IMR-90 (cell line): ENCODE data around the gene HAS3. TPM values are rescaled to one million over a fixed set of nuclear protein-coding genes. Genes with fewer than 3 reads are reported as not detected.

Experiments
- ATAC-seq: fragments of 200-7000 bp; cut with Tn5 transposase; 2 replicates; pipeline ENCODE4 v1.9.1; 2020; ENCODE audit warnings: low read depth, mild to moderate bottlenecking, moderate library complexity
- BruUV-seq: library from RNA; stranded (reverse); fragments of 400-500 nt; replicated peaks from 2 replicates; lab custom pipeline; 2021; lab: Mats Ljungman, UMichigan
- CTCF ChIA-PET: fragments of 300-600 bp; formaldehyde crosslinking; extraction: SDS; loops from one replicate; lab custom pipeline; 2021; ENCODE audit warnings: antibody characterized with exemption; lab: Yijun Ruan, JAX
- POLR2A ChIA-PET: fragments of 300-600 bp; sonication (Branson Sonifier 250); formaldehyde crosslinking; loops from one replicate; lab custom pipeline; 2022; ENCODE audit warnings: antibody characterized with exemption; ENCODE audit not compliant: unreplicated experiment; lab: Charles Lee
- DNase-seq: peaks from one replicate; pipeline ENCODE4 v3.0.0; 2013
- H2AFZ ChIP-seq: replicated peaks from 2 replicates; pipeline ENCODE3; 2013; ENCODE audit warnings: low read length, mild to moderate bottlenecking; ENCODE audit not compliant: poor library complexity
- H2AK5ac ChIP-seq: 2 replicates; pipeline ENCODE4 v1.6.1; 2013; ENCODE audit warnings: low read depth, low read length, inconsistent platforms
- H2AK9ac ChIP-seq: replicated peaks from 2 replicates; pipeline ENCODE3; 2013; ENCODE audit warnings: mild to moderate bottlenecking, low read depth, low read length, moderate library complexity; ENCODE audit not compliant: poor library complexity
- H2BK120ac ChIP-seq: 2 replicates; pipeline ENCODE4 v1.6.1; 2013; ENCODE audit warnings: low read depth, low read length, inconsistent platforms
- H2BK15ac ChIP-seq: 3 replicates; pipeline ENCODE4 v1.6.1; 2013; ENCODE audit warnings: low read depth, low read length, inconsistent platforms
- H2BK20ac ChIP-seq: 2 replicates; pipeline ENCODE4 v1.6.1; 2013; ENCODE audit warnings: low read depth, mild to moderate bottlenecking, inconsistent platforms, low read length, moderate library complexity
- H2BK5ac ChIP-seq: 2 replicates; pipeline ENCODE4 v1.6.1; 2013; ENCODE audit warnings: mild to moderate bottlenecking, low read depth, low read length, inconsistent platforms; ENCODE audit not compliant: poor library complexity, severe bottlenecking
- H3K14ac ChIP-seq: replicated peaks from 2 replicates; pipeline ENCODE4 v1.6.1; 2013; ENCODE audit warnings: low read depth, low read length, inconsistent platforms
- H3K18ac ChIP-seq: 2 replicates; pipeline ENCODE4 v1.6.1; 2013; ENCODE audit warnings: low read depth, low read length, control low read depth
- H3K23ac ChIP-seq: 2 replicates; pipeline ENCODE4 v1.6.1; 2013; ENCODE audit warnings: low read depth, low read length, inconsistent platforms
- H3K27ac ChIP-seq: 2 replicates; pipeline ENCODE4 v1.5.1; 2013; ENCODE audit warnings: mild to moderate bottlenecking, control low read depth, low read length; ENCODE audit not compliant: insufficient read depth
- H3K27me3 ChIP-seq: 2 replicates; pipeline ENCODE4 v1.6.1; 2013; ENCODE audit warnings: low read length; ENCODE audit not compliant: control insufficient read depth, insufficient read depth
- H3K36me3 ChIP-seq: 2 replicates; pipeline ENCODE4 v1.6.1; 2013; ENCODE audit warnings: low read length, mixed read lengths; ENCODE audit not compliant: control insufficient read depth, insufficient read depth
- H3K4ac ChIP-seq: 2 replicates; pipeline ENCODE4 v1.6.1; 2013; ENCODE audit warnings: low read depth, low read length, inconsistent platforms
- H3K4me1 ChIP-seq: 2 replicates; pipeline ENCODE4 v1.6.1; 2013; ENCODE audit warnings: low read length, mixed read lengths; ENCODE audit not compliant: control insufficient read depth, insufficient read depth
- H3K4me2 ChIP-seq: 2 replicates; pipeline ENCODE4 v1.6.1; 2013; ENCODE audit warnings: low read depth, mild to moderate bottlenecking, control low read depth, low read length, moderate library complexity
- H3K4me3 ChIP-seq: 2 replicates; pipeline ENCODE4 v1.5.1; 2013; ENCODE audit warnings: low read depth, mild to moderate bottlenecking, control low read depth, low read length, moderate library complexity; ENCODE audit not compliant: insufficient read depth
- H3K56ac ChIP-seq: 2 replicates; pipeline ENCODE4 v1.6.1; 2013; ENCODE audit warnings: low read length, inconsistent platforms; ENCODE audit not compliant: insufficient read depth; ENCODE audit errors: extremely low read depth
- H3K79me1 ChIP-seq, 2 experiments: 2 replicates each; pipeline ENCODE4 v1.6.1; 2013; ENCODE audit warnings: low read length in 2 of 2, inconsistent platforms in 1 of 2, low read depth in 1 of 2
- H3K9ac ChIP-seq: 2 replicates; pipeline ENCODE4 v1.6.1; 2013; ENCODE audit warnings: low read depth, low read length, control low read depth
- H3K9me1 ChIP-seq: 2 replicates; pipeline ENCODE4 v1.6.1; 2013; ENCODE audit warnings: low read length, inconsistent platforms; ENCODE audit not compliant: insufficient read depth
- H3K9me3 ChIP-seq: 2 replicates; pipeline ENCODE4 v1.6.1; 2013; ENCODE audit warnings: low read length; ENCODE audit not compliant: control insufficient read depth, insufficient read depth
- H4K20me1 ChIP-seq: 2 replicates; pipeline ENCODE4 v1.6.1; 2013; ENCODE audit warnings: low read length, inconsistent platforms; ENCODE audit not compliant: insufficient read depth
- H4K5ac ChIP-seq: 2 replicates; pipeline ENCODE4 v1.6.1; 2013; ENCODE audit warnings: mild to moderate bottlenecking, low read depth, low read length, control low read depth
- H4K8ac ChIP-seq, 2 experiments: 2 replicates each; pipeline ENCODE4 v1.6.1; 2013; ENCODE audit warnings: low read depth in 2 of 2, low read length in 2 of 2, control low read depth in 1 of 2, inconsistent platforms in 1 of 2
- H4K91ac ChIP-seq: 2 replicates; pipeline ENCODE4 v1.6.1; 2013; ENCODE audit warnings: low read depth, low read length, inconsistent platforms; ENCODE audit not compliant: insufficient read depth
- BHLHE40 ChIP-seq: fragments of 150-350 bp; IDR thresholded peaks from 2 replicates; pipeline ENCODE4 v1.6.1; 2016; ENCODE audit warnings: mild to moderate bottlenecking, low read depth, low read length
- CHD1 ChIP-seq: IDR thresholded peaks from 2 replicates; pipeline ENCODE4 v1.6.1; 2012; ENCODE audit warnings: low read depth, low read length, improper control_type of control experiment
- FOS ChIP-seq: fragments of 150-350 bp; IDR thresholded peaks from 2 replicates; pipeline ENCODE4 v1.6.1; 2016; ENCODE audit warnings: low read depth, low read length
- MAFK ChIP-seq: IDR thresholded peaks from 2 replicates; pipeline ENCODE4 v1.6.1; 2012; ENCODE audit warnings: low read depth, low read length, improper control_type of control experiment
- MAZ ChIP-seq: IDR thresholded peaks from 2 replicates; pipeline ENCODE4 v1.6.1; 2012; ENCODE audit warnings: low read depth, mild to moderate bottlenecking, low read length, improper control_type of control experiment, moderate library complexity, borderline replicate concordance
- MXI1 ChIP-seq: IDR thresholded peaks from 2 replicates; pipeline ENCODE4 v1.6.1; 2012; ENCODE audit warnings: low read depth, mild to moderate bottlenecking, low read length, moderate library complexity, borderline replicate concordance
- NFE2L2 ChIP-seq: fragments of 150-350 bp; IDR thresholded peaks from 2 replicates; pipeline ENCODE4 v1.6.1; 2016; ENCODE audit warnings: low read depth, mild to moderate bottlenecking, low read length
- POLR2A ChIP-seq: IDR thresholded peaks from 2 replicates; pipeline ENCODE4 v1.6.1; 2012; ENCODE audit warnings: mild to moderate bottlenecking, low read depth, low read length
- RAD21 ChIP-seq: IDR thresholded peaks from 2 replicates; pipeline ENCODE4 v1.6.1; 2012; ENCODE audit warnings: low read length, improper control_type of control experiment
- RCOR1 ChIP-seq: IDR thresholded peaks from 2 replicates; pipeline ENCODE4 v1.6.1; 2012; ENCODE audit warnings: mild to moderate bottlenecking, low read length, improper control_type of control experiment; ENCODE audit not compliant: insufficient replicate concordance
- WGBS, 2 experiments: methylation state at CpG; one replicate each; pipeline versions ENCODE4 v1.1.5 to v1.1.7; 2013; ENCODE audit warnings: missing lambda C conversion rate in 2 of 2; ENCODE audit not compliant: insufficient read length in 1 of 2; ENCODE audit errors: extremely low coverage in 2 of 2; 5-methylcytosine and 5-hydroxymethylcytosine counted together
- dilution Hi-C: fragments of 300-500 bp; cut with HindIII; formaldehyde crosslinking; loops from one replicate; pipeline ENCODE4 v1.14.3; 2018; ENCODE audit warnings: low sequenced_read_pairs; ENCODE audit not compliant: unreplicated experiment
- in situ Hi-C: fragments of 300-500 bp; cut with MboI; formaldehyde crosslinking; loops from 3 replicates; pipeline ENCODE4 v1.14.3; 2019; ENCODE audit warnings: low sequenced_read_pairs, inconsistent platforms, mixed read lengths
- intact Hi-C: fragments of 100-400 bp; cut with micrococcal nuclease; formaldehyde crosslinking; loops from 2 replicates; pipeline ENCODE4 v1.10.0; 2022
- polyA plus RNA-seq, 3 experiments: library from polyadenylated mRNA; depleted of rRNA; stranded (reverse); fragments of >200 nt; gene quantifications; 2 replicates each; pipeline ENCODE4 v1.2.3, GENCODE V29; 2012; ENCODE audit warnings: low replicate concordance in 1 of 3
- total RNA-seq: library from RNA; depleted of rRNA; stranded (reverse); fragments of >200 nt; gene quantifications from 2 replicates; pipeline ENCODE4 v1.2.3, GENCODE V29; 2012
- TF ChIP-seq, protein P1 (sequence below): conservative IDR thresholded peaks from 2 replicates; pipeline ENCODE4 v1.5.1; 2012; ENCODE audit warnings: mild to moderate bottlenecking, low read depth, low read length, improper control_type of control experiment
- TF ChIP-seq, protein P2 (sequence below): fragments of 150-350 bp; IDR thresholded peaks from 2 replicates; pipeline ENCODE4 v1.6.1; 2016; ENCODE audit warnings: low read depth, mild to moderate bottlenecking, low read length, moderate library complexity, borderline replicate concordance
- TF ChIP-seq, protein P3 (sequence below): fragments of 150-350 bp; IDR thresholded peaks from 2 replicates; pipeline ENCODE4 v1.6.1; 2017; ENCODE audit warnings: mild to moderate bottlenecking, antibody characterized with exemption, low read length, low read depth

The HAS3 gene
- total and polyA plus RNA-seq, 2 of the 4 experiments (the other 2 are of a cell fraction), result 0.36 to 0.97 TPM

DNA sequence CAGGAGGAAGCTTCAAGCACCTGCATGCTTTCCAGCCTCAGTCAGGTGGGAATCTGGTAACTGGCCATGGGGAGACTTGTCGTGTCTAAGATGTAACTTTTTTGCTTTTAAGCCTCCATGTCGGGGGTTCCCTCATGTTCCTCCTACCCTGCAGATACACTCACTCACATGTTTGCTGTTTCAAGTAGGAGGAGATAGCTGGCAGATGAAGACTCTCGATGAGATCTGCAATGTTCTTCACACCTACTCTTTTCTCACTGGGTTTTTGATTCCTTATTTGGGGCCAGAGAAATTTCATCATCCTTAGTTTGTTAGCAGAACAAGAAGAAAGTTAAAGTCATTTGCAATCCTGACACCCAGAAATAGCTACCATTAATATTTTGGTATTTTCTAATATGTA lies 51.7 kb downstream of the HAS3 start:
- dilution Hi-C loops (no loop called here), in situ Hi-C loops (no loop called here), intact Hi-C loops (no loop called here)
- Histone ChIP-seq H4K91ac (no peak overlapping the region), H2BK20ac (no peak overlapping the region), H2AK9ac (no peak overlapping the region), H3K9me1 (no peaks in the 10 kb centered on the region), H3K9me3 (no peaks in the 10 kb centered on the region), H3K4ac (no peak overlapping the region), H3K4me2 (no peak overlapping the region), H3K9ac (no peak overlapping the region), H3K18ac (no peak overlapping the region), H2BK120ac (no peak overlapping the region), H3K27ac (no peak overlapping the region), H4K5ac (no peak overlapping the region), H3K14ac (no peak overlapping the region), H3K4me3 (no peak overlapping the region), H4K20me1 (no peaks in the 10 kb centered on the region), H2AFZ (no peak overlapping the region), H2AK5ac (no peak overlapping the region), H2BK15ac (no peak overlapping the region), H3K27me3 (no peaks in the 10 kb centered on the region), H2BK5ac (no peak overlapping the region), H3K56ac (no peak overlapping the region), H3K23ac (no peak overlapping the region), H3K79me1 (peaks cover 4 to 24% of the 10 kb centered on the region in 2 experiments), H3K4me1 (no peaks in the 10 kb centered on the region), H3K36me3 (peaks cover 50% of the 10 kb centered on the region), H4K8ac (no peak overlapping the region)
- TF ChIP-seq, protein P1, sequence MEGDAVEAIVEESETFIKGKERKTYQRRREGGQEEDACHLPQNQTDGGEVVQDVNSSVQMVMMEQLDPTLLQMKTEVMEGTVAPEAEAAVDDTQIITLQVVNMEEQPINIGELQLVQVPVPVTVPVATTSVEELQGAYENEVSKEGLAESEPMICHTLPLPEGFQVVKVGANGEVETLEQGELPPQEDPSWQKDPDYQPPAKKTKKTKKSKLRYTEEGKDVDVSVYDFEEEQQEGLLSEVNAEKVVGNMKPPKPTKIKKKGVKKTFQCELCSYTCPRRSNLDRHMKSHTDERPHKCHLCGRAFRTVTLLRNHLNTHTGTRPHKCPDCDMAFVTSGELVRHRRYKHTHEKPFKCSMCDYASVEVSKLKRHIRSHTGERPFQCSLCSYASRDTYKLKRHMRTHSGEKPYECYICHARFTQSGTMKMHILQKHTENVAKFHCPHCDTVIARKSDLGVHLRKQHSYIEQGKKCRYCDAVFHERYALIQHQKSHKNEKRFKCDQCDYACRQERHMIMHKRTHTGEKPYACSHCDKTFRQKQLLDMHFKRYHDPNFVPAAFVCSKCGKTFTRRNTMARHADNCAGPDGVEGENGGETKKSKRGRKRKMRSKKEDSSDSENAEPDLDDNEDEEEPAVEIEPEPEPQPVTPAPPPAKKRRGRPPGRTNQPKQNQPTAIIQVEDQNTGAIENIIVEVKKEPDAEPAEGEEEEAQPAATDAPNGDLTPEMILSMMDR, result no peak
- TF ChIP-seq NFE2L2 (no peak), CHD1 (no peak), MAZ (no peak), MAFK (no peak), MXI1 (no peak), BHLHE40 (no peak), RAD21 (no peak), RCOR1 (no peak), FOS (no peak), POLR2A (no peak)
- TF ChIP-seq, protein P2, sequence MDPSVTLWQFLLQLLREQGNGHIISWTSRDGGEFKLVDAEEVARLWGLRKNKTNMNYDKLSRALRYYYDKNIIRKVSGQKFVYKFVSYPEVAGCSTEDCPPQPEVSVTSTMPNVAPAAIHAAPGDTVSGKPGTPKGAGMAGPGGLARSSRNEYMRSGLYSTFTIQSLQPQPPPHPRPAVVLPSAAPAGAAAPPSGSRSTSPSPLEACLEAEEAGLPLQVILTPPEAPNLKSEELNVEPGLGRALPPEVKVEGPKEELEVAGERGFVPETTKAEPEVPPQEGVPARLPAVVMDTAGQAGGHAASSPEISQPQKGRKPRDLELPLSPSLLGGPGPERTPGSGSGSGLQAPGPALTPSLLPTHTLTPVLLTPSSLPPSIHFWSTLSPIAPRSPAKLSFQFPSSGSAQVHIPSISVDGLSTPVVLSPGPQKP, result no peak
- TF ChIP-seq, protein P3, sequence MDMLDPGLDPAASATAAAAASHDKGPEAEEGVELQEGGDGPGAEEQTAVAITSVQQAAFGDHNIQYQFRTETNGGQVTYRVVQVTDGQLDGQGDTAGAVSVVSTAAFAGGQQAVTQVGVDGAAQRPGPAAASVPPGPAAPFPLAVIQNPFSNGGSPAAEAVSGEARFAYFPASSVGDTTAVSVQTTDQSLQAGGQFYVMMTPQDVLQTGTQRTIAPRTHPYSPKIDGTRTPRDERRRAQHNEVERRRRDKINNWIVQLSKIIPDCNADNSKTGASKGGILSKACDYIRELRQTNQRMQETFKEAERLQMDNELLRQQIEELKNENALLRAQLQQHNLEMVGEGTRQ, result no peak
- ATAC-seq (no peak), DNase-seq (no peak)
- CTCF ChIA-PET, result interaction anchor here (0.7 kb wide), 1 partner anchor 167 kb away, joined by 3 read pairs; no protein-coding TSS in a partner anchor
- no CpG with 5 or more reads among the region's 3 CpGs for WGBS, 2 experiments
- POLR2A ChIA-PET, result interaction anchor here (0.6 to 1.5 kb wide), 2 partner anchors 9 to 224 kb away, joined by 3 to 4 read pairs; no protein-coding TSS in a partner anchor
- no TSS peak for BruUV-seq
